GM12891 (cell line): ENCODE measurements around the gene SCAPER.

Source experiments
- DNase-seq: peaks from one replicate; pipeline ENCODE4 v3.0.0; 2011; ENCODE audit warnings: low spot score; ENCODE audit not compliant: insufficient read length
- FAIRE-seq: peaks from 2 replicates; lab custom pipeline; 2011; peaks lifted over from hg19 to GRCh38; lab: Jason Lieb, UNC
- PAX5 ChIP-seq: IDR thresholded peaks from 2 replicates; pipeline ENCODE4 v1.6.1; 2011; ENCODE audit warnings: low read length, moderate library complexity, mild to moderate bottlenecking; ENCODE audit not compliant: insufficient read depth, severe bottlenecking
- POLR2A ChIP-seq: IDR thresholded peaks from 2 replicates; pipeline ENCODE4 v1.6.1; 2011; ENCODE audit warnings: low read depth, low read length, control low read depth
- POLR2AphosphoS5 ChIP-seq: IDR thresholded peaks from 2 replicates; pipeline ENCODE4 v1.6.1; 2011; ENCODE audit warnings: low read depth, low read length, control low read depth
- POU2F2 ChIP-seq: IDR thresholded peaks from 2 replicates; pipeline ENCODE4 v1.6.1; 2011; ENCODE audit warnings: low read depth, mild to moderate bottlenecking, control low read depth, low read length, moderate library complexity
- SPI1 ChIP-seq: IDR thresholded peaks from 2 replicates; pipeline ENCODE4 v1.6.1; 2011; ENCODE audit warnings: low read depth, low read length, control low read depth
- TAF1 ChIP-seq: IDR thresholded peaks from 2 replicates; pipeline ENCODE4 v1.6.1; 2011; ENCODE audit warnings: low read depth, low read length, control low read depth

The SCAPER gene

DNA sequence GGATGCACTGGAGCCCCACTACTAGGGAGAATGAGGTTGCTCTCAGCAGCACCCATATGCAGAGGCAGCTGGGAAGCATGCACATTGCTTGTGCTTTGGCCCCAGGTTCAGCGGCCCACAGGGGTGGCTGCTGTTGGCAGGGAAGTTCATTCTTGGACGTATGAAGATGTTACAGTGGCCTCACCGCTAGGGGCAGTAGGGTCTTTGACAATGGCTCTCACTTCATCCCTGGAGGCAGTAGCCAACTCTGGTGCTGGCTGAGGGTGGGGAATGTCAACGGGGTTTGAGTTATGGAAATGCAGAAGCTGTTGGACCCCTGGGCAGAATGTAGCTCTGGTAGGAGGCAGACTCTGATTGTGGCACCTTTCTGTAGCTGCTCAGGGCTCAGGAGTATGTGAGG lies 279.9 kb downstream of the SCAPER start:
- FAIRE-seq (no peak), DNase-seq (no peak)
- TF ChIP-seq TAF1 (no peak), PAX5 (no peak)

GRCh38 chr15:76614725-76615124 lies 290.4 kb downstream of the SCAPER start:
- TF ChIP-seq SPI1, result no peak
- no peak for TF ChIP-seq POU2F2
- no peak for TF ChIP-seq POLR2AphosphoS5
- TF ChIP-seq POLR2A, result no peak
- TF ChIP-seq TAF1, result no peak
- TF ChIP-seq PAX5, result no peak
- no peak for DNase-seq
- FAIRE-seq, result no peak

GRCh38 chr15:76588811-76589747 lies 316.1 kb downstream of the SCAPER start:
- DNase-seq (no peak), FAIRE-seq (no peak)
- TF ChIP-seq TAF1 (no peak), PAX5 (no peak), SPI1 (no peak), POLR2A (no peak), POLR2AphosphoS5 (no peak), POU2F2 (no peak)

DNA sequence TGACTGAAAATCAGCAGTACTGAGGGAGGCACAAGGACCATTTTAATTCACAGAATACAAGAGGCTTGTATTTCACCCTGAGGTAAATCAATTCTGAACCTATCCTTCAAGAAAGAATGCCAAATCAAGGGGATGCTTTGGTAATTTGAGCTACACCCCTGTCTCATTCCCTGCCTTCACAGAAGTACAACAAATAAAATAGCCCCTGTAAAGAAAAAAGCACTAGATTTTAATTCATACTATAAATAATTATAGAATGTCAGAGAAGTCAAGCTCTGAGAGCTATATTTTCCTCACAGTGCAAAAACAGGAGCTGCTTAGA lies 319.6 kb downstream of the SCAPER start:
- TF ChIP-seq POLR2A (no peak), POLR2AphosphoS5 (no peak), SPI1 (no peak), POU2F2 (no peak)
- FAIRE-seq, result no peak

DNA sequence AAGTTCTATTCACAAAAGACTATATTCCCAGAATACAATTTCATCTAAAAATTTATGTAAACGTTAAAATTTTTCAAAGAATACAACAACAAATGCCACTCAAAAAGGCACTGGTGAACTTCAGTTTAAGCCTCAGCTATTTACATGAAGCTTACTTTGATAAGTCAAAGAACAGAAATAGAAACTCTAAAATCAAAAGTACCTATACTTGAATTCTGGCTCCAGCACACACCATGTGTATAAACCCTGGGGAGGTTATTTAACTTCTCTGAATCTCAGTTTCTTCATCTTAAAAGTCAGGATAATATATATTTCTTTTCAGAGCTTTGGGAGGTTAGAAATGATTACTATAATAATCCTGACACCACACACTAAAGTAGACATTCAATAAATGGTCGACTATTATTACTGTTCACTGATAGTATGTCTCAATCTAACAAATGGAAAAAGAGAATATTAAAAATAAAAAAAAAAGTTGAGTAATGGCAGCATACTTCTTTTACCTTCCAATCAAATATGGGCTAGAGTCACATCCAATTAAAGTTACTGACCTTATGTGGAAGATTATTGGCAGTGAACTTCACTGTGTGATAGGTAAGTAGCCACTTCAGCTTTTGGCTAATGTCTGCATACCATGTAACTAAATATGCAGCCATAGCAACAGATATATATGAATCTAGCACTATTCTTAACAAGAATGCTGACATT lies 320.1 kb downstream of the SCAPER start:
- FAIRE-seq, result no peak
- TF ChIP-seq POU2F2 (no peak), POLR2AphosphoS5 (no peak), TAF1 (no peak), SPI1 (no peak), PAX5 (no peak), POLR2A (no peak)
- DNase-seq, result no peak

More for the DNA sequence above, 319.6 kb downstream of the SCAPER start:
- DNase-seq, result no peak

- no peak for FAIRE-seq
- TF ChIP-seq SPI1 (no peak), POLR2AphosphoS5 (no peak), POLR2A (no peak), POU2F2 (no peak), PAX5 (no peak), TAF1 (no peak)
- no peak for DNase-seq
These were observed 322.6 kb downstream of the SCAPER start for GRCh38 chr15:76582550-76582949.

- no peak for DNase-seq
- TF ChIP-seq POU2F2, result no peak
- no peak for TF ChIP-seq POLR2AphosphoS5
- no peak for TF ChIP-seq PAX5
- TF ChIP-seq POLR2A, result no peak
- no peak for TF ChIP-seq TAF1
- no peak for TF ChIP-seq SPI1
- FAIRE-seq, result no peak
These were observed 327.1 kb downstream of the SCAPER start for GRCh38 chr15:76577879-76578512.

DNA sequence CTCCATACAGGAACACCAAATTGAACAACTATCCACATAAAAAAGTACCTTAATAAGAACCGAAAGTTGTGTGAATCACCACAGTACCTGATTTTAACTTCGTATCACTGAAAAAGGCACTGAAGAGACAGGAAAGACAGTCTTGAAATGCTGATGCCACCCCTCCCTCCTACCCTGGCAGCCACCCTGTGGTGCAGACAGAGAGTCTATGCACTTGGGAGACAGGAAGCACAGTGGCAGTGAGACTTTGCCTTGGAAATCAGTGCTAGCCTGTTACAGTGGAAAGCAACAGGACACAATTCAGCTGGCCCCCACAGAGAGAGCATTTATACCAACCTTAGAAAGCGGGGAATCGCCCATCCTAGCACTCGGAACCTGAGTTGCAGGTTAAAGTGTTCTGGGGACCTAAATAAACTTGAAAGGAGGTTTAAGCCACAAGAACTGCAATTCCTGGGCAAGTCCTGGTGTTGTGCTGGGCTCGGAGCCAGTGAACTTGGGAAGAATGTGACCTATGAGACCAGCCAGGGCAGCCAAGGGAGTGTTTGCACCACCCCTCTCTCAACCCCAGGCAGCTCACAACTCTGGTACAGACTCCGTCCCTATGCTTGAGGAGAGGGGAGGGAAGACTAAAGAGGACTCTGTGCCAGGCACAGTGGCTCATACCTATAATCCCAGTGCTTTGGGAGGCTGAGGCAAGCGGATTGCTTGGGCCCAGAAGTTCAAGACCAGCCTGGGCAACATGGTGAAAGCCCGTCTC lies 328.4 kb downstream of the SCAPER start:
- DNase-seq, result no peak
- TF ChIP-seq PAX5 (no peak), POLR2A (no peak), TAF1 (no peak), SPI1 (no peak), POLR2AphosphoS5 (no peak), POU2F2 (no peak)
- peak; percentile 62 for FAIRE-seq

DNA sequence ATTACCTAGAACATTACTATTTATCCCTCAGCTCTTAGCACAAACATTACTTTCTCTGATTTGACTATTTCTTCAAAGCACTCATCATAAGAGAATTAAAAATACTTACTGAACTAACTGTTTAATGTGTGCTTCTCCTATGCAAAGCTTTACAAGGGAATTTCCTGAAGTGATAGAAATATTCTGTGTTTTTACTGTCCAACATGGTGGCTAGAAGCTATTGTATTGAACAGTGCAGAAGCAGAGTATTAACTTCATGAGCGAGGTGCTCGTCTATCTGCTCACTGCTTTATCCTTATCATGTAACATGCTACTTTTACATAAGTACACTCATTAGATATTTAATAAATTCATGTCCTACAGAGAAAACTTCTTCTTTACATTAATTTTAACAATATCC lies 329.5 kb downstream of the SCAPER start:
- FAIRE-seq (peak; percentile 89), DNase-seq (no peak)
- no peak for TF ChIP-seq PAX5
- no peak for TF ChIP-seq SPI1
- TF ChIP-seq TAF1, result no peak
- no peak for TF ChIP-seq POLR2AphosphoS5
- TF ChIP-seq POU2F2, result no peak
- TF ChIP-seq POLR2A, result no peak
